Fibroblast of the conjunctiva (primary cell): ENCODE measurements around the gene VAV3.
"Not testable (repeated sequence)": the region's sequence is repeated elsewhere in the genome, so short reads cannot be mapped to it uniquely, and the experiment has no call there.

Source experiments
- DNase-seq: peaks from one replicate; pipeline ENCODE4 v3.0.0-alpha.2; 2010; ENCODE audit warnings: low read depth

Gene VAV3

GRCh38 chr1:107935396-107936064 lies 29.4 kb downstream of the VAV3 start:
- no peak for DNase-seq

- DNase-seq = no peak
Measured at GRCh38 chr1:107934578-107934977, 30.4 kb downstream of the VAV3 start.

DNA sequence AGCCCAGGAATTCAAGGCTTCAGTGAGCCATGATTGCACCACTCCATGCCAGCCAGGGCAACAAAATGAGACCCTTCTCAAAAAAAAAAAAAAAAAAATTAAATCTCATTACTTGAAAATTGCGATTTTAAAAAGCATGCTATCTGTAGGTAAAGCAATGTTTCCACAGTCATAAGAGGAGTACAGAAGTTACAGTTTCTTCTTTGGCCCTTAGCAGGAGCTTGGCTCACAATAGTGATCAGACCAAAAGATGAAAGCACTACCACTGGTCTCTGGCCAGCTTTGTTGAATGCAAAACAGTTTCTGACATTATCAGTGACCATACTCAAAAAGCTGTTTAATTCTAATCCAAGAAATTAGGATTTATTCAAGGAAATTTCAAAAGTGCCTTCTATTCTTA lies 31.2 kb downstream of the VAV3 start:
- no peak for DNase-seq

DNA sequence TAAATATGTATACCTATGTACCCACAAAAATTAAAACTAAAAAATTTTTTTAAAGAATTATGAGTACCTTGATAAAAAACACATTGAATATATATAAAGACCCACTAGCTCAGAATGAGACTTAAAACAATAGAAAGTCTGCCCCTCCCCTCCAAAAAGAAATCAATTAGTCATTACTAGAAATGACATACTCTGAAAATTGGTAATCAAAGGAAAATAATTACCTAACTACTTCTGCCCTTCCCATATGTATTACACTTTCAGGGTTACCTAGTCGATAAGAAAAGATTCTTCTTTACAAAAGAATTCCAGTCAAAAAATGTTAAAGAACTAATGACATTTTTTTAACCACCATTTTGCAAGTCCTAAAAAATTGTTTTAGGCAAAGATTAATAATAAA lies 34.7 kb downstream of the VAV3 start:
- DNase-seq = no peak

DNA sequence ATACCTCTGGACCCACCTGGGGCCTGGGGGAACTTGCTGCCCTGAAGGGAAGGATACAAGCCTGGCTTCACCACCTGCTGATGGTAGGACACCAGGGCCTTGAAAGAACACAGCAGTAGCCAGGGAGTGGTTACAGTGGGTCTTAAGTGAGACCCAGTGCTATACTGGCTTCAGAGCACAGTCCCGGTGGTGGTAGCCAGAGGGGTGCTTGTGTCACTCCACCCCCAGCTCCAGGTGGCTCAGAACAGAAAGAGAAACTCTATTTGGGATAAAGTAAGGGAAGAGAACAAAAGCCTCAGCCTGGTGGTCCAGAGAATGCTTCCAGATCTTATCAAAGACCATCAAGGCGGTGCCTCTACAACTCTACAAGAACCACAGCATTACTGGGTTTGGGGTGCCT lies 37.2 kb downstream of the VAV3 start:
- DNase-seq = no peak

GRCh38 chr1:107926436-107927080 lies 38.4 kb downstream of the VAV3 start:
- DNase-seq = no peak

GRCh38 chr1:107925565-107925964 lies 39.4 kb downstream of the VAV3 start:
- DNase-seq = no peak

- DNase-seq = no peak
Measured at GRCh38 chr1:107920999-107921398, 44.0 kb downstream of the VAV3 start.

DNA sequence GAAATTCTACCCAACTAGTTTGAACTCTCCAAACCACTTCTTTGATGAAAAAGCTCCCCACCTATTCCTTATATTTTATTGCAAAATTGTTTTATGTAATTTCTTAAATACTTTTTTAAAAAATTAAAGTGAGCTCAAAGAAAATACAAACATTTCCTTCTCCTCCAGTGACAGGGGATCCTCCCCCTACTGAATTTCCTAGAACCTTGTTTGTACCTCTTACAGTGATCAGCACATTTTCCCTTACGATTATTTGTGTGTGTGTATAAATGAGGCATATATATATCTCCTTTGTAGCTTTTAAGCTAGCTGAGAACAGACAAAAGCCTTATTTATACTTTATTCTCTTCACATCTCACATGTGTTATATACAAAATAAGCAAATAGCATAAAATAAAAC lies 44.4 kb downstream of the VAV3 start:
- no peak for DNase-seq

DNA sequence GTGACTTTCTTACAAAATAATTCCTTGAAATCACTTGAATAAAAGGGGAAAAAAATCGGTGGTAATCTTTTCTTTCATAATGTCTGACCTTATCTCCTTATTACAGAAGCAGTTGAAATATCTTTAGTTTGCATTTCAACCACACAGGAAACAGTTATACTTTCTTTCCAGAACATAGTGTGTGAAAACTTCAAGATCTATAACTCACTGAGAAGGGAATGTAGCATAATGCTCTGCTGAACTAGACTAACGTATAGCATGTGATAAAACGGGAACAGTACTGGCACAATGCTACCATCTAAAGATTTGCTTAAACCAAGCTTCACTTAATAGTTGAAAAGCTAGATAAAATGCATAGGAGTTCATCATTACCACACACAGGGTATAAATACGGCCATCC lies 45.0 kb downstream of the VAV3 start:
- no peak for DNase-seq

GRCh38 chr1:107914119-107914765 lies 50.7 kb downstream of the VAV3 start:
- no peak for DNase-seq

DNA sequence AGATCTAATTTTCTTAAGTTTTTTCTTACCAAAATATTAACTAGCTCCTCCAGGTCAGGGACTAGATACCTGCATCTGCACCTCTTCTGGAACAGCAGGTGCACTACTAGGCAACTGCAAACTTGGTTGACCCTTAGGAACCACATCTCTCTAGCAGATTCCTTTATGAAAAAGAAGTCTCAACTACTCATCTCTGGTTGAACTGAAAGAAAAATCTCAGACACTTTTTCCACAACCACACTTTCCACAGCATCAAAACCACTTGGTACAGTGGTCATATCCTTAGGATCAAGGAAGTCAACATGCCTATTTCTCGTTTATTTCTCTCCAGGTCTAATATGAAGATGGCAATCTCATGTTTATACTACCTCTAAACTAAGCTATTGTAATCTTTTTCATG lies 52.3 kb downstream of the VAV3 start:
- no peak for DNase-seq

- DNase-seq = no peak
Measured at GRCh38 chr1:107900090-107900945, 64.7 kb downstream of the VAV3 start.

DNA sequence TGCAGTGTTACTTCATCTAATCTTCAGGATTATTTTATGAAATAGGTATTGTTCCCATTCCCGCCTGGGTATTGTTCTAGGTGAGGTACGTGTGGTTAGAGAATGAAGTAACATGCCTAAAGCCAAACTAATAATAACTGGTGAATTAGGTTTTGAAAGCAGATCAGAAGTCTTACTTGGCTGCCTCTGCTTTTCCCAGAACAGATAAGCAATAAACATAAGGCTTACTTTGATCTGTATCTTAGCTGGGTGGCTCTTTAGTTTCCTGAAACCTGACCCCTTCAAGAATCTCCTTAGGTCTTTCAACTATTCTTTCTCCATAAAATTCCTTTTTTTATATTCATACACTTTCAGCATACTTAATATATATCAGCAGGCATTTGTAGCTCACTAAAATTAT lies 65.3 kb downstream of the VAV3 start:
- no peak for DNase-seq

GRCh38 chr1:107897438-107898345 lies 67.3 kb downstream of the VAV3 start:
- no peak for DNase-seq

GRCh38 chr1:107896936-107897335 lies 68.0 kb downstream of the VAV3 start:
- DNase-seq = no peak

GRCh38 chr1:107896401-107896800 lies 68.6 kb downstream of the VAV3 start:
- no peak for DNase-seq

DNA sequence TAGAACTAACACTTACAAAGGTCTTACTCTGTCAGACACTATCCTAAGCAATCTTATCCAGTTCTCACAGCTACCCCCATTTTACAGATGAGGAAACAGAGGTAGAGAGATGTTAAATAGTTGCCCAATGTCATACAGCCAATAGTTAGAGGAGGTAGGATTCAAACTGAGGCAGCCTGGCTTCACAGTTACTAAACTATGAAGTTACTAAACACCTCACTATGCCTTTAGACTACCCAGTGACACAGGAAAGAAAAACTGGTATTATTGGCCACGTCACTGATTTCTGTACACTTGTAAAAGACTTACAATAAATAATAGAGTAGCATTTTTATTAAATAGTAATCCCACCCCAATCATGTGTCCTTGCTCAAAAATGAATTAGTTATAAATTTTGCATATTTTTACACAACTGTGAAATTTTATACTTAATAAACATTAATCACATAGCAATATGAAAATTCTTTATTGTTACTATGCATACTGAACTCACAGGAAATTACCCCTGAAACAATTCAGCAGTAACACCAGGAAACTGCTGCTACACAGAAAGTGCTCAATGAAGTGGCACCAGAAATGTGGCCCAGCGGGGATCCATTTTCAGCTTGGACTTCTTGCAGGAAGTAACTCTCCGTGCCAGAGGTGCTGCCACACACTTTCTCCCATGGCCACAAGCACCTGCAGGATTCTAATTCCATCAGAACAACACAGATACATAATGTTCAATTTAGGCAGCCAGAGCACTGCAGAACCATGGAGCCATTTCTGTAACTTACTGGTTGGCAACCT lies 69.4 kb downstream of the VAV3 start:
- no peak for DNase-seq

- no peak for DNase-seq
Measured at GRCh38 chr1:107894605-107895004, 70.4 kb downstream of the VAV3 start.

- not testable (repeated sequence) for DNase-seq
Measured at GRCh38 chr1:107893350-107893749, 71.6 kb downstream of the VAV3 start.

- DNase-seq = no peak
Measured at GRCh38 chr1:107889524-107889923, 75.5 kb downstream of the VAV3 start.
